UCSD-AML1 (cell line): ENCODE measurements around the gene SLC16A6.
"Not testable (repeated sequence)": the region's sequence is repeated elsewhere in the genome, so short reads cannot be mapped to it uniquely, and the experiment has no call there.

Experiments used
- DNase-seq: peaks from one replicate; lab custom pipeline; 2025; ENCODE audit not compliant: unreplicated experiment; lab: John Stamatoyannopoulos, UW

The SLC16A6 gene

GRCh38 chr17:68225055-68225454, 65.9 kb downstream of the SLC16A6 start:
- DNase-seq, result not testable (repeated sequence)

DNA sequence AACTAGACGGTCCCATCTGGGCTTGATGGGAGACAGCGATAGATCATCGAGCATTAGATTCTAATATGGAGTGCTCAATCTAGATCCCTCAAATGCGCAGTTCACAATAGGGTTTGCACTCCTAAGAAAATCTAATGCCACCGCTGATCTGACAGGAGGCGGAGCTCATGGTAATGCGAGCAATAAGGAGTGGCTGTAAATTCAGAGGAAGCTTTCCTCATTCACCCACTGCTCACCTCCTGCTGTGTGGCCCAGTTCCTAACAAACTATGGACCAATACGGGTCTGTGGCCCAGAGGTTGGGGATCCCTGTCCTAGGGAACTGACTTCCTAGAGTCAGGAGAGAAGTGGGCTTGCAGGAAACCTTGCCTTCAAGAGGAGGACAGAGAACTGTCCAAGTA, 68.3 kb downstream of the SLC16A6 start:
- no peak for DNase-seq

- DNase-seq, result no peak
These were observed 69.1 kb downstream of the SLC16A6 start for GRCh38 chr17:68221786-68222185.

DNA sequence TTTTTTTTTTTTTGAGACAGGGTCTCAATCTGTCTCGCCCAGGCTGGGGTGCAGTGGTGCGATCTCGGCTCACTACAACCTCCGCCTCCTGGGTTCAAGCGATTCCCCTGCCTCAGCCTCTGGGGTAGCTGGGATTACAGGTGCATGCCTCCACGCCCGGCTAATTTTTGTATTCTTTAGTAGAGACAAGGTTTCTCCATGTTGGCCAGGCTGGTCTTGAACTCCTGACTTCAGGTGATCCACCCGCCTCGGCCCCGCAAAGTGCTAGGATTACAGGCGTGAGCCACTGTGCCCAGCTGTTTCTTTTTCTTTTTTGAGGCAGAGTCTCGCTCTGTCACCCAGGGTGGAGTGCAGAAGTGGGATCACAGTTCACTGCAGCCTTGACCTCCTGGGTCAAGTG, 70.1 kb downstream of the SLC16A6 start:
- DNase-seq, result not testable (repeated sequence)

- DNase-seq, result not testable (repeated sequence)
These were observed 70.7 kb downstream of the SLC16A6 start for GRCh38 chr17:68220186-68220585.

DNA sequence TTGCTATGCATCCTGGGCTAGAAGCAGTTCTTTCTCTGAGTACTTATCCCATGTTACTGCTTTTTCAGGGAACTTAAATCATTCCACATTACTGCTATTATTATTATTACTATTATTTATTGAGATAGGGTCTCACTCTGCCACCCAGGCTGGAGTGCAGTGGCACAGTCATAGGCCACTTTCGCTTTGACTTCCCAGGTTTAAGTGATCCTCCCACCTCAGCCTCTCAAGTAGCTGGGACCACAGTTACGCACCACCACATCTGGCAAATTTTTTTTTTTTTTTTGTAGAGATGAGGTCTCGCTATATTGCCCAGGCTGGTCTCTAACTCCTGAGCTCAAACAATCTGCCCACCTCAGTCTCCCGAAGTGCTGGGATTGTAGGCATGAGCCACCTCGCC, 71.5 kb downstream of the SLC16A6 start:
- DNase-seq, result not testable (repeated sequence)
